ENCODE data around the gene RBSN.

DNA sequence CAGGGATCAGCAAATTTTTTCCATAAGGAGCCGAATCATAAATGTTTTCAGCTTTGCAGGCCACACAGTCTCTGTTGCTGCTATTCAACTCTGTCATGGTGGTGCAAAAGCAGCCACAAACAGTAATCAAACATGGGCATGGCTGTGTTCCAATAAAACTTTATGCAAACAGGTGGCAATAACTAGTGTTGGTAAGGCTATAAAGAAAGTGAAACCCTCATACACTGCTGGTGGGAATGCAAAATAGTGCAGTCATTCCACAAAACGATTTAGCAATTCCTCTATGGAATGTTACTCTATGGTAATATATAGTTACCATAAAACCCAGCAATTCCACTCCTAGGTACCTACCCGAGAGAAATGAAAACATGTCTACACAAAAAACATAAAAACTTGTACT lies 19.9 kb downstream of the RBSN start:
- no peak for TF ChIP-seq POLR2A (IDR thresholded peaks at IDR 0.05)
- TF ChIP-seq, protein P1, sequence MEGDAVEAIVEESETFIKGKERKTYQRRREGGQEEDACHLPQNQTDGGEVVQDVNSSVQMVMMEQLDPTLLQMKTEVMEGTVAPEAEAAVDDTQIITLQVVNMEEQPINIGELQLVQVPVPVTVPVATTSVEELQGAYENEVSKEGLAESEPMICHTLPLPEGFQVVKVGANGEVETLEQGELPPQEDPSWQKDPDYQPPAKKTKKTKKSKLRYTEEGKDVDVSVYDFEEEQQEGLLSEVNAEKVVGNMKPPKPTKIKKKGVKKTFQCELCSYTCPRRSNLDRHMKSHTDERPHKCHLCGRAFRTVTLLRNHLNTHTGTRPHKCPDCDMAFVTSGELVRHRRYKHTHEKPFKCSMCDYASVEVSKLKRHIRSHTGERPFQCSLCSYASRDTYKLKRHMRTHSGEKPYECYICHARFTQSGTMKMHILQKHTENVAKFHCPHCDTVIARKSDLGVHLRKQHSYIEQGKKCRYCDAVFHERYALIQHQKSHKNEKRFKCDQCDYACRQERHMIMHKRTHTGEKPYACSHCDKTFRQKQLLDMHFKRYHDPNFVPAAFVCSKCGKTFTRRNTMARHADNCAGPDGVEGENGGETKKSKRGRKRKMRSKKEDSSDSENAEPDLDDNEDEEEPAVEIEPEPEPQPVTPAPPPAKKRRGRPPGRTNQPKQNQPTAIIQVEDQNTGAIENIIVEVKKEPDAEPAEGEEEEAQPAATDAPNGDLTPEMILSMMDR (IDR thresholded peaks at IDR 0.05), result no peak
- TF ChIP-seq EP300 (IDR thresholded peaks at IDR 0.05), result no peak

Measured in ovary (tissue), 3 donors.